HepG2 (cell line): ENCODE measurements around the gene WNT5B. TPM values are rescaled to one million over a fixed set of nuclear protein-coding genes. Genes with fewer than 3 reads are reported as not detected.
A peak's percentile ranks its signal among the peaks of the same experiment; 100 is the strongest.

Experiments
- ATAC-seq: fragments of 200-7000 bp; cut with Tn5 transposase; 3 replicates; pipeline ENCODE4 v1.9.1; 2020; ENCODE audit warnings: mild to moderate bottlenecking, moderate library complexity
- BruUV-seq: library from RNA; stranded (reverse); fragments of 400-500 nt; replicated peaks from 2 replicates; lab custom pipeline; 2021; lab: Mats Ljungman, UMichigan
- CTCF ChIA-PET: fragments of 300-600 bp; formaldehyde crosslinking; extraction: SDS; loops from one replicate; lab custom pipeline; 2021; ENCODE audit warnings: low total read pairs, inconsistent platforms, low intra/inter-chr PET ratio; lab: Yijun Ruan, JAX
- POLR2A ChIA-PET: fragments of 350-600 bp; sonication (Branson Sonifier 250); formaldehyde crosslinking; loops from one replicate; lab custom pipeline; 2020; ENCODE audit warnings: antibody characterized with exemption, inconsistent platforms; lab: Yijun Ruan, JAX
- DNase-seq: peaks from one replicate; pipeline ENCODE4 v3.0.0-alpha.2; 2015; ENCODE audit warnings: low spot score
- FAIRE-seq: peaks from 3 replicates; lab custom pipeline; 2011; peaks lifted over from hg19 to GRCh38; lab: Jason Lieb, UNC
- H2AFZ ChIP-seq: one replicate; pipeline ENCODE4 v1.6.1; 2011; ENCODE audit warnings: low read length, inconsistent platforms
- H3K27ac ChIP-seq: fragments of 300-600 bp; 3 replicates; pipeline ENCODE4 v1.8.0; 2011; ENCODE audit warnings: mixed run types, mild to moderate bottlenecking, mixed read lengths, low read length, inconsistent platforms; ENCODE audit not compliant: insufficient read depth; ENCODE audit errors: extremely low read length
- H3K27me3 ChIP-seq, 2 experiments: fragments of 200-600 bp in 1 of 2; 2 replicates in 1 of 2; 3 replicates in 1 of 2; pipeline versions ENCODE4 v1.6.0 to v1.8.0; 2011; ENCODE audit warnings: low read length in 2 of 2, mild to moderate bottlenecking in 2 of 2, moderate library complexity in 2 of 2, inconsistent platforms in 1 of 2; ENCODE audit not compliant: insufficient read depth in 2 of 2, control insufficient read depth in 1 of 2
- H3K36me3 ChIP-seq, 2 experiments: fragments of 200-600 bp in 1 of 2; replicated peaks in 1 of 2; 2 replicates in 1 of 2; 3 replicates in 1 of 2; pipeline versions ENCODE4 v1.5.1 to v1.8.0; 2011; ENCODE audit warnings: low read length in 2 of 2, inconsistent platforms in 1 of 2; ENCODE audit not compliant: insufficient read depth in 2 of 2, control insufficient read depth in 1 of 2
- H3K4me1 ChIP-seq: 2 replicates; pipeline ENCODE4 v1.5.1; 2012; ENCODE audit warnings: low read length, inconsistent platforms; ENCODE audit not compliant: insufficient read depth
- H3K4me2 ChIP-seq: 2 replicates; pipeline ENCODE4 v1.6.0; 2011; ENCODE audit warnings: low read depth, low read length, inconsistent platforms
- H3K4me3 ChIP-seq, 3 experiments: fragments of 200-600 bp in 1 of 3; sonication (generic), shearing (Covaris generic) in 1 of 3; replicated peaks in 1 of 3; 2 replicates each; pipeline ENCODE4 v1.5.1; 2011 to 2016; ENCODE audit warnings: low read length in 3 of 3, inconsistent platforms in 2 of 3, low read depth in 2 of 3, mild to moderate bottlenecking in 2 of 3, control low read depth in 1 of 3, mixed read lengths in 1 of 3; ENCODE audit not compliant: insufficient read depth in 1 of 3
- H3K79me2 ChIP-seq: one replicate; pipeline ENCODE4 v1.6.1; 2011; ENCODE audit warnings: low read length, inconsistent platforms; ENCODE audit not compliant: insufficient read depth
- H3K9ac ChIP-seq: 2 replicates; pipeline ENCODE4 v1.6.0; 2011; ENCODE audit warnings: mild to moderate bottlenecking, low read depth, low read length, inconsistent platforms; ENCODE audit not compliant: insufficient read depth
- H3K9me3 ChIP-seq: 2 replicates; pipeline ENCODE4 v1.5.1; 2012; ENCODE audit warnings: mild to moderate bottlenecking, low read length
- H4K20me1 ChIP-seq: 2 replicates; pipeline ENCODE4 v1.6.0; 2011; ENCODE audit warnings: inconsistent platforms, mild to moderate bottlenecking, low read length, moderate library complexity; ENCODE audit not compliant: insufficient read depth
- NFE2L2 ChIP-seq: fragments of 150-350 bp; IDR thresholded peaks from 2 replicates; pipeline ENCODE4 v1.6.1; 2014; ENCODE audit warnings: low read length
- ZBTB8A ChIP-seq: sonication (generic); formaldehyde crosslinking; IDR thresholded peaks from 2 replicates; pipeline ENCODE4 v1.4.0; 2020; ENCODE audit warnings: mild to moderate bottlenecking, low read depth, missing genetic modification reagents, borderline replicate concordance
- WGBS: methylation state at CpG from one replicate; pipeline ENCODE4 v1.1.6; 2017; ENCODE audit warnings: low lambda C conversion rate; 5-methylcytosine and 5-hydroxymethylcytosine counted together
- in situ Hi-C: cut with HindIII; loops from 2 replicates; pipeline ENCODE4 v1.10.0; 2017; ENCODE audit warnings: low pct_unique_long_range_greater_than_20kb; ENCODE audit not compliant: extremely low pct_ligation_motif_present
- intact Hi-C: fragments of 100-400 bp; cut with micrococcal nuclease; formaldehyde crosslinking; loops from one replicate; pipeline ENCODE4 v1.10.0; 2022; ENCODE audit not compliant: unreplicated experiment
- polyA plus RNA-seq, 8 experiments: library from polyadenylated mRNA; depleted of rRNA in 3 of 8; stranded (reverse) in 7 of 8; unstranded in 1 of 8; fragments of >200 nt; fragmentation: Illumina TruSeq in 4 of 8; extraction: Trizol in 4 of 8; gene quantifications; 2 replicates each; pipeline versions ENCODE4 v1.2.1 to v1.2.3, GENCODE V29; 2011 to 2016; ENCODE audit warnings: low read depth in 4 of 8, missing spikeins in 1 of 8, mixed read lengths in 1 of 8; ENCODE audit not compliant: insufficient read depth in 1 of 8
- total RNA-seq, 5 experiments: library from RNA; depleted of rRNA; stranded (reverse); fragments of >200 nt; fragmentation: Illumina TruSeq; extraction: Trizol; gene quantifications; 2 replicates each; pipeline ENCODE4 v1.2.3, GENCODE V29; 2016; ENCODE audit warnings: low read depth in 1 of 5
- TF ChIP-seq, protein P1 (sequence below): sonication (generic); formaldehyde crosslinking; IDR thresholded peaks from 2 replicates; pipeline ENCODE4 v1.4.0; 2020; ENCODE audit warnings: missing genetic modification reagents

WNT5B gene
- total and polyA plus RNA-seq, 2 of the 13 experiments (the other 11 are each of a cell fraction or from before 2014, with no cell fraction given), result 0.04 TPM; not detected in 1

DNA sequence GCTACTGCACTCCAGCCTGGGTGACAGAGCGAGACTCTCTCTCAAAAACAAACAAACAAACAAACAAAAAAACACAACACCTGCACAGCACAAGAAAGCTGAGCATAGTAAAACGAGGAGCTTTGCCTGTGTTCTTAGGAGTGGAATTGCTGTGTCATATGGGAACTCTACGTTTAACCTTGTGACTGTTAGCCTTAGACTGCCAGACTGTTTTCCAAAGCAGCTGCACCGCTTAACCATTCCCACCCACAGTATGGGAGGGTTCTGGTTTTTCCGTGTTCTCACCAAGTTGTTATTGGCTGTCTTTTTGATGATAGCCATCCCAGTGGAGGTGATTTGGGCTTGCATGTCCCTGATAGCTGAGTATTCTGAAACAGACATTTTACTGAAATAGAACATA lies 9.2 kb downstream of the WNT5B start:
- 31% methylated on average over 5 of the region's 5 CpGs for WGBS
- ATAC-seq, result no peak
- Histone ChIP-seq H4K20me1 (no peaks in the 10 kb centered on the region), H3K27ac (no peak overlapping the region), H3K4me2 (no peak overlapping the region)
- BruUV-seq, result no TSS peak
- intact Hi-C loops, result no loop called here
- DNase-seq, result no peak
- TF ChIP-seq ZBTB8A (CRISPR knock-in tag), result no peak
- 0 out of 2 replicates have a peak, but pooled peaks have one; percentile 10 for TF ChIP-seq NFE2L2
- TF ChIP-seq, all 625 proteins: peak for 1
- Histone ChIP-seq H3K4me1 (peaks cover 21% of the 10 kb centered on the region), H3K9ac (no peak overlapping the region), H3K27me3 (peaks cover 6 to 54% of the 10 kb centered on the region in 2 experiments), H3K4me3 (no peak overlapping the region), H3K79me2 (no peaks in the 10 kb centered on the region), H3K9me3 (no peaks in the 10 kb centered on the region), H3K36me3 (no peaks in the 10 kb centered on the region), H2AFZ (no peak overlapping the region)
- POLR2A ChIA-PET, result no interaction called here
- CTCF ChIA-PET, result no interaction called here
- in situ Hi-C loops, result no loop called here
- FAIRE-seq, result no peak

DNA sequence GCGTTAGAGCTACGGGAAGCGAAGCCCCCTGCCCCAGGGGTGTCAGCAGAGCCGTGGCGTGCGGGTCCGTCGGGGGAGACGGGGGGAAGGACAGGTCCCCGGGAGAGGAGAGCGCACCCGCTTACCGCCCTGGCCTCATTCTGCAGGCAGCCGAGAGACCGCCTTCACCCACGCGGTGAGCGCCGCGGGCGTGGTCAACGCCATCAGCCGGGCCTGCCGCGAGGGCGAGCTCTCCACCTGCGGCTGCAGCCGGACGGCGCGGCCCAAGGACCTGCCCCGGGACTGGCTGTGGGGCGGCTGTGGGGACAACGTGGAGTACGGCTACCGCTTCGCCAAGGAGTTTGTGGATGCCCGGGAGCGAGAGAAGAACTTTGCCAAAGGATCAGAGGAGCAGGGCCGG lies 10.5 kb downstream of the WNT5B start:
- no peaks in the 10 kb centered on the region for H4K20me1 ChIP-seq
- H3K79me2 ChIP-seq, result no peaks in the 10 kb centered on the region
- no peaks in the 10 kb centered on the region for H3K9me3 ChIP-seq
- 73% methylated on average over 19 of the region's 40 CpGs for WGBS
- intact Hi-C loops, result no loop called here
- no peaks in the 10 kb centered on the region for H3K36me3 ChIP-seq
- no peak overlapping the region for H3K9ac ChIP-seq
- TF ChIP-seq, protein P1, sequence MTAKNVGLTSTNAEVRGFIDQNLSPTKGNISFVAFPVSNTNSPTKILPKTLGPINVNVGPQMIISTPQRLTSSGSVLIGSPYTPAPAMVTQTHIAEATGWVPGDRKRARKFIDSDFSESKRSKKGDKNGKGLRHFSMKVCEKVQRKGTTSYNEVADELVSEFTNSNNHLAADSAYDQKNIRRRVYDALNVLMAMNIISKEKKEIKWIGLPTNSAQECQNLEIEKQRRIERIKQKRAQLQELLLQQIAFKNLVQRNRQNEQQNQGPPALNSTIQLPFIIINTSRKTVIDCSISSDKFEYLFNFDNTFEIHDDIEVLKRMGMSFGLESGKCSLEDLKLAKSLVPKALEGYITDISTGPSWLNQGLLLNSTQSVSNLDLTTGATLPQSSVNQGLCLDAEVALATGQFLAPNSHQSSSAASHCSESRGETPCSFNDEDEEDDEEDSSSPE (CRISPR knock-in tag), result no peak
- no TSS peak for BruUV-seq
- no peak overlapping the region for H2AFZ ChIP-seq
- in situ Hi-C loops, result no loop called here
- no peak overlapping the region for H3K4me3 ChIP-seq
- ChIA-PET CTCF (no interaction called here), POLR2A (no interaction called here)
- no peak overlapping the region for H3K27ac ChIP-seq
- DNase-seq, result no peak
- H3K4me1 ChIP-seq, result peaks cover 16% of the 10 kb centered on the region
- FAIRE-seq, result no peak
- H3K4me2 ChIP-seq, result no peak overlapping the region
- peaks cover 6 to 50% of the 10 kb centered on the region in 2 experiments for H3K27me3 ChIP-seq
- no peak for ATAC-seq
